SHP77 (cell line): Measurements from ENCODE around the gene DGUOK.

Experiments
- DNase-seq, 2 experiments: peaks; one replicate each; lab custom pipeline; 2025; lab: John Stamatoyannopoulos, UW

The DGUOK gene

DNA sequence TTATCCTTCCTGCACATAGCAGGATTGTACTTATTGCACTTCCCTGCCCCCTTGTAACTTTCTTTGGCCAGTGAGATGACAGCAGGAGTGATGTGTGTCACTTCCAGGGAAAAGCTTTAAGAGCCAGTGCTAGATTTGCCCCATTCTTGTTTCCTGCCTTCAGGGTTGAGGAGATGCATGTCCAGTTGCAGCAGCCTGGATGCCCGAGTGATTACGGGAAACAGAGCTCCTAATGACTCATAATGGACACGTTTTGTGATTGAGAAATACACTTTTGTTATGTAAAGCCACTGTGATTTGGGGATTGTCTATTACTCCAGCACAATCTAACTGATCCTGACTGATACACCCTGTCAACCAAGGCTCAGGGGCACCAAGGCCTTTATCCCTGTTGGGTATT, 53.0 kb downstream of the DGUOK start:
- DNase-seq: no peak

DNA sequence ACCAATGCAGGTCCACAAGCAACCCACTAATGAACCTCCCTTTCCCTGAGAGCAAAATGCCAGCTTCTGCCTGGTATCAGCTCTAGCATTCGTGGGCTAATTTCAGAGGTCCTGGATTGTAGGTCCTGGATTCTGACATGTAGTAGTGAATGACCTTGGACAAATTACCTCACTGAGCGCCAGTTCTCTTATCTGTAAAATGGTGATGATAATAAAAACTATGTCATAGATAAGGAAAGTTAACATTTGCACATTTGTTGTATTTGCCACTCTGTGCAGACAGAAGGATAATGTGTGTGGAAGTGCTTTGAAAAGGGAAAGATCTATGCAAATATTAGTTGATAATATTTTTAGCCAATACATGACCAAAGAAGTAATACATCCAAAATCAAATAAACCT, 53.9 kb downstream of the DGUOK start:
- no peak for DNase-seq

GRCh38 chr2:73981081-73982001, 54.7 kb downstream of the DGUOK start:
- no peak for DNase-seq

DNA sequence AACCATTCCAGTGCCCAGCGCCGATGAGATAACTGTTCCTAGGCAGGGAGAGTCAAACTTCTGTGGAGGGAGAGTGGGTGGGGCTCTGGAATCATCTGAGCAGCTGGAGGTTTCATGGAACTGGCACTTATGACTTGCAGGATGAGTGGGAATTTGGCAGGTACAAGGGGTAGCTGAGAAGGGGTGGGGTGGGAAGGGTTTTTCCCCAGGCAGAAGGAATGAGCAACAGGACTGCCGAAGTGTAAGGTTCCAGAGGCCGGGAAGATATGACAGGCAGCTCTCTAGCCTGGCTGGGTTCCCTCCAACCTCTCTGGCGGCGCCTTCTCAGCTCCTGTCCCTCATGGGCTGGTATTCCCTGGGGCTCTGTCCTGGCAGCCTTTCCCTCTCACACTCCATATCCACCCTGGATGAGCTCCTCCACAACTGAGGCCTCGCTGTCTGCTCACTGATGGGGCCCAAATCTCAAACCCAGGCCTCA, 55.5 kb downstream of the DGUOK start:
- DNase-seq: no peak

- DNase-seq: peak in 1 of 2 experiments; percentile 15
These were observed 56.9 kb downstream of the DGUOK start for GRCh38 chr2:73983322-73984202.

- DNase-seq: no peak
These were observed 57.7 kb downstream of the DGUOK start, which contains the start of gene TET3 for GRCh38 chr2:73984203-73984921. Gene TET3, plus strand, starts transcription at chr2:73984910. Its CDS starts 1,494 bp downstream, at chr2:73986404.

DNA sequence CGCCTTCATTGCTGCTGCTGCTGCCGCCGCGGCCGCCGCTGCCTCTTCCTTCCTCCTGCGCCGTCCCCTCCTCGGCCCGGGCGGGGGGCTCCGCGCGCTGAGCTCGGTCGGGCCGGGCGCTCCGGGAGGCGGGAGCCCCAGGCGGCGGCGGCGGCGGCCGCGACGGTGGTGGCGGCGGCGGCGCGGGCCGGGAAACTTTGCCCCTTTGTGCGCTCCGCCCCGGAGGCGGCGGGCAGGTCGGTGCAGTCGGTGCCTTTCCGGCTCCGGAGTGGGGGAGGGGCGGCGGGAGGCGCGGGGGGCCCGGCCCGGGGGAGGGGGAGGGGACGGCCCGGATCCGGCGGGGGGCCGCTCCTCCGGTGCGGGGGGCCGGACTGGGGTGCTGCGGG, 58.2 kb downstream of the DGUOK start:
- peak in 1 of 2 experiments; percentile 42 for DNase-seq

- peak in 1 of 2 experiments; percentile 33 for DNase-seq
These were observed 58.8 kb downstream of the DGUOK start for GRCh38 chr2:73985308-73986084.

- no peak for DNase-seq
These were observed 59.5 kb downstream of the DGUOK start for GRCh38 chr2:73986085-73986681.

DNA sequence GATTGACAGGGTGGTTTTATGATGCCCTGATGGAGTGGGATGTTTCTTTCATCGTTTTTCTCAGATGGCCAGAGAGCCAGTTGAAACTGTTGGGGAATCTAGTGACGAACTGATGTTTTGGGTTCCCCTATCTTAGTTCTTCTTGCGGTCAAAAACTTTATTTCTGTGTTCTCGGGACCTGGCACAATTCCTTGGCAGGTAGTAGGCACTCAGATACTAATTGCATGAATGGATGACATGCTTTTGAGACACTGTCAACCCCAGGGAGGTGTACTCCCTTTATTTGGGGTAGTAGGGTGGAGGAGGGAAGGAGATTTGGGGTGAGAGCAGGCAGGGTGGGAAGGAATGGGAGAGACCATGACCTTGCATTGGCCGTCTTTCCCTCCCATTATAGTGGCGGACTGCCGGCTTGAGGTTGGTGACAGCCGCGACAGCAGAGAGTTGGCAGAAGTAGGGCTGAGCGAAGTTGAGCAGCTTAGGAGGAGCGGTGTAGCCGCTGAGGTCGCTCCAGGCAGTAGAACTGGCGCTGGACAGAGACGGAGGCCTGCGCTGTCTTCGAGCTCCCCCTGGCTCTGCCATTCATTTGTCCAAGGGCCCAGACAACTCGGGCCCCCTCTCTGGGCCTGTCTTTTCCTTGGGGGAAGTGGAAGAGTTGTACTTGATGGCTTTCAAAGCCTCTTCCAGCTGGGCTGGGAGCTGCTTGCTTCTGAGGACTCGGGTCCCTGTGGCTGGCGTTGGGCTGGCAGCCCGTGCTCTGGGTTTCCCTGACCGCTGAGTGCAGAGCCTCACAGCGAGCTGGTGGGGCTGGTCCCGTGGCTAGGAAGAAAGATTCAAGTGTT, 60.6 kb downstream of the DGUOK start:
- no peak for DNase-seq

- DNase-seq: no peak
These were observed 61.4 kb downstream of the DGUOK start for GRCh38 chr2:73987948-73988700.

DNA sequence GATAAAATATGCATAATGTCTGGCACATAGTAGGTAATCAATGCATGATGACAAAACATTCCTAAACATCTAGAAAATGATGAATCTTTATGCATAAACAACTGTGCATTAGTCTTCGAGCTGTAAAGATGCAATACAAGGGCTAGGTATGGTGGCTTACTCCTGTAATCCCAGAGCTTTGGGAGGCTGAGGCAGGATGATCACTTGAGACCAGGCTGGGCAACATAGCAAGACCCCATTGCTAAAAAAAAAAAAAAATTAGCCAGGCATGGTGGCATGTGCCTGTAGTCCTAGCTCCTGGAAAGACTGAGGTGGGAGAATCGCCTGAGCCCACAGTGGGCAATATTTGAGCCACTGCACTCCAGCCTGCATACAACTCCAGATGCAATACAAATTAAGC, 63.3 kb downstream of the DGUOK start:
- no peak for DNase-seq

DNA sequence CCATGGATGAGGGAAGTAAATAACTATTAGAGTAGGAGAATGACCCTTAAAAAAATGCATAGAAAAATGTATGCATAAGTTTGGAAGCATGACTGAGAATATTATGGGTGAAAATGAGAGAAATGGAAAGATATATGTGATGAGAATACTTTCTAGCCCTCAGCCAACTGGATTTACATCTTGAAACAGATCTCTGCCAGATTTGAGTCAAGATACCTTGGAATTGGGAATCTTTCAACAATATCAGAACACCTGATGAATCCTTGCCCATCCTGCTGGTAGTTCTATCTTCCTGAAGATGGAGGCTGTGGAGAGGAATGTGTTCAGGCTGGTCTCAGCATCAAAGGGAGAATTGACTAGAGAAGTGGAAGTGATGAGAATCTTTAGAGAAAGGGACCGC, 63.9 kb downstream of the DGUOK start:
- no peak for DNase-seq

GRCh38 chr2:73992036-73992435, 65.4 kb downstream of the DGUOK start:
- DNase-seq: no peak

- no peak for DNase-seq
These were observed 66.7 kb downstream of the DGUOK start for GRCh38 chr2:73993376-73993775.

GRCh38 chr2:73993778-73994177, 67.1 kb downstream of the DGUOK start:
- DNase-seq: no peak

- DNase-seq: no peak
These were observed 67.6 kb downstream of the DGUOK start for GRCh38 chr2:73994178-73994831.

GRCh38 chr2:73995810-73996209, 69.1 kb downstream of the DGUOK start:
- DNase-seq: no peak

DNA sequence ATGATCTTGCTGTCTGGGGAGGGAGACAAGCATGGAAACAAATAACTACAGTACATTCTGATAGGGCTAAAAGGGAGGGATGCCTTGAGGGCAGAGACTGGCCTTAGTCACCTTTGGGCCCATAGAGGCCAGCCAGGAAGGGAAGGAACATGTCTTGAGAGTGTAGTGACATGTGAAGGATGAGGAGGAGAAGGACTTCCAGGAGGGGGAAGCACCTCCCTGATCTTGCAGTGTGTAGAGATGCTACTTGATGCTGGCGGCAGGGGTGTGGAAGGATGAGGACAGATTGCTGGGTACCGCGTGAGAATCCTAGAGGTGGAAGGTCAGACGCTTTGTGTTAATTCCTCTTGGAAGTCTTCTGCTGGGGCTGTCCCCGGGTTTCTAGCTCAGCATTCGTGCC, 71.1 kb downstream of the DGUOK start:
- no peak for DNase-seq
